ENCODE data around the gene KY.
A peak's percentile ranks its signal among the peaks of the same experiment; 100 is the strongest.

The KY gene

GRCh38 chr3:134681522-134681900, 30.7 kb upstream of the KY start:
- H3K4me3 ChIP-seq (ENCODE audit: low read depth, low read length) = no peak overlapping the region
- TF ChIP-seq CTCF (IDR thresholded peaks at IDR 0.05; ENCODE audit: low read depth, low read length) = no peak

GRCh38 chr3:134680796-134681521, 30.1 kb upstream of the KY start:
- TF ChIP-seq CTCF (IDR thresholded peaks at IDR 0.05; ENCODE audit: low read depth, low read length) = no peak
- no peak overlapping the region for H3K4me3 ChIP-seq (ENCODE audit: low read depth, low read length)

GRCh38 chr3:134677987-134678308, 27.1 kb upstream of the KY start:
- H3K4me3 ChIP-seq (ENCODE audit: low read depth, low read length) = no peak overlapping the region
- no peak for TF ChIP-seq CTCF (IDR thresholded peaks at IDR 0.05; ENCODE audit: low read depth, low read length)

GRCh38 chr3:134677196-134677986, 26.6 kb upstream of the KY start:
- TF ChIP-seq CTCF (IDR thresholded peaks at IDR 0.05; ENCODE audit: low read depth, low read length) = peak; percentile 57

GRCh38 chr3:134675726-134676256, 25.0 kb upstream of the KY start:
- no peak overlapping the region for H3K4me3 ChIP-seq (ENCODE audit: low read depth, low read length)
- no peak for TF ChIP-seq CTCF (IDR thresholded peaks at IDR 0.05; ENCODE audit: low read depth, low read length)

More at GRCh38 chr3:134677196-134677986, 26.6 kb upstream of the KY start:
- no peak overlapping the region for H3K4me3 ChIP-seq (ENCODE audit: low read depth, low read length)

- TF ChIP-seq CTCF (IDR thresholded peaks at IDR 0.05; ENCODE audit: low read depth, low read length) = no peak
- no peak overlapping the region for H3K4me3 ChIP-seq (ENCODE audit: low read depth, low read length)
Observed at GRCh38 chr3:134672571-134672970, 21.7 kb upstream of the KY start.

- TF ChIP-seq CTCF (IDR thresholded peaks at IDR 0.05; ENCODE audit: low read depth, low read length) = no peak
- no peak overlapping the region for H3K4me3 ChIP-seq (ENCODE audit: low read depth, low read length)
Observed at GRCh38 chr3:134667956-134668355, 17.1 kb upstream of the KY start.

Data from WI38 (cell line).